ENCODE data around the gene TRMT1. TPM values are rescaled to one million over a fixed set of nuclear protein-coding genes. Genes with fewer than 3 reads are reported as not detected.
A peak's percentile ranks its signal among the peaks of the same experiment; 100 is the strongest.

The TRMT1 gene
- total RNA-seq, 1 experiment from 2014 or later, result 59.0 TPM

- no peak overlapping the region for H3K4me3 ChIP-seq
- H3K27ac ChIP-seq, result no peak overlapping the region
- H3K4me1 ChIP-seq, result peaks cover 4% of the 10 kb centered on the region
- peaks cover 38% of the 10 kb centered on the region for H3K36me3 ChIP-seq
- DNase-seq, result no peak
- H3K27me3 ChIP-seq, result no peaks in the 10 kb centered on the region
- H3K9me3 ChIP-seq (replicated peaks), result no peaks in the 10 kb centered on the region
Observed at GRCh38 chr19:13122275-13122878, 5.8 kb upstream of the TRMT1 start.

GRCh38 chr19:13121551-13122274 lies 5.2 kb upstream of the TRMT1 start:
- Histone ChIP-seq H3K27ac (no peak overlapping the region), H3K36me3 (peaks cover 35% of the 10 kb centered on the region), H3K27me3 (no peaks in the 10 kb centered on the region), H3K9me3 (replicated peaks) (no peaks in the 10 kb centered on the region), H3K4me1 (0 out of 2 replicates have a peak, but pooled peaks cover 3% of the 10 kb centered on the region), H3K4me3 (no peak overlapping the region)
- DNase-seq, result no peak

- Histone ChIP-seq H3K27ac (no peak overlapping the region), H3K27me3 (no peaks in the 10 kb centered on the region), H3K36me3 (peaks cover 28% of the 10 kb centered on the region), H3K9me3 (replicated peaks) (no peaks in the 10 kb centered on the region), H3K4me3 (no peak overlapping the region), H3K4me1 (no peaks in the 10 kb centered on the region)
- DNase-seq, result no peak
Observed at GRCh38 chr19:13120817-13121216, 4.3 kb upstream of the TRMT1 start.

- DNase-seq, result no peak
- no peak overlapping the region for H3K4me3 ChIP-seq
- no peaks in the 10 kb centered on the region for H3K27me3 ChIP-seq
- peaks cover 27% of the 10 kb centered on the region for H3K36me3 ChIP-seq
- H3K27ac ChIP-seq, result no peak overlapping the region
- H3K4me1 ChIP-seq, result no peaks in the 10 kb centered on the region; the same call in 1 of the 2 replicates
- no peaks in the 10 kb centered on the region for H3K9me3 ChIP-seq (replicated peaks)
Observed at GRCh38 chr19:13120031-13120430, 3.5 kb upstream of the TRMT1 start.

GRCh38 chr19:13119627-13120026 lies 3.1 kb upstream of the TRMT1 start:
- Histone ChIP-seq H3K4me1 (no peaks in the 10 kb centered on the region; the same call in 1 of the 2 replicates), H3K9me3 (replicated peaks) (no peaks in the 10 kb centered on the region), H3K27me3 (no peaks in the 10 kb centered on the region), H3K27ac (no peak overlapping the region), H3K4me3 (no peak overlapping the region), H3K36me3 (peaks cover 27% of the 10 kb centered on the region)
- DNase-seq, result no peak

- H3K27ac ChIP-seq, result peak overlapping the region; percentile 67; the same call in 1 of the 2 replicates
- peak; percentile 81 to 88 for DNase-seq
- no peaks in the 10 kb centered on the region for H3K9me3 ChIP-seq (replicated peaks)
- H3K4me1 ChIP-seq, result no peaks in the 10 kb centered on the region; the same call in 1 of the 2 replicates
- peak overlapping the region; percentile 98 for H3K4me3 ChIP-seq
- peaks cover 28% of the 10 kb centered on the region for H3K36me3 ChIP-seq
- no peaks in the 10 kb centered on the region for H3K27me3 ChIP-seq
Observed at GRCh38 chr19:13118424-13119193, 2.1 kb upstream of the TRMT1 start.

- Histone ChIP-seq H3K36me3 (peaks cover 30% of the 10 kb centered on the region), H3K4me1 (no peaks in the 10 kb centered on the region; the same call in 1 of the 2 replicates), H3K27me3 (no peaks in the 10 kb centered on the region), H3K9me3 (replicated peaks) (no peaks in the 10 kb centered on the region), H3K4me3 (peak within 1 kb of the TSS; percentile 98), H3K27ac (peak within 1 kb of the TSS; percentile 67; the same call in 1 of the 2 replicates)
- peak; percentile 96 to 98 for DNase-seq
Observed at GRCh38 chr19:13117772-13118423, 1.4 kb upstream of the TRMT1 start, which contains the start of gene NACC1. Gene NACC1, plus strand, starts transcription at chr19:13118264. Its CDS starts 16,944 bp downstream, at chr19:13135208.

GRCh38 chr19:13117176-13117771 lies 734 bp upstream of the TRMT1 start:
- Histone ChIP-seq H3K36me3 (peaks cover 30% of the 10 kb centered on the region), H3K27me3 (no peaks in the 10 kb centered on the region), H3K4me3 (peak overlapping the region; percentile 83), H3K9me3 (replicated peaks) (no peaks in the 10 kb centered on the region), H3K4me1 (no peaks in the 10 kb centered on the region; the same call in 1 of the 2 replicates), H3K27ac (peak overlapping the region; percentile 95; the same call in 1 of the 2 replicates)
- peak in 1 of 2 experiments; percentile 38 for DNase-seq

- H3K4me3 ChIP-seq, result peak overlapping the region; percentile 83
- H3K27ac ChIP-seq, result peak overlapping the region; percentile 95
- H3K27me3 ChIP-seq, result no peaks in the 10 kb centered on the region
- H3K4me1 ChIP-seq, result no peaks in the 10 kb centered on the region; the same call in 1 of the 2 replicates
- no peaks in the 10 kb centered on the region for H3K9me3 ChIP-seq (replicated peaks)
- H3K36me3 ChIP-seq, result peaks cover 29% of the 10 kb centered on the region
- DNase-seq, result no peak
Observed at GRCh38 chr19:13115936-13116281, 631 bp downstream of the TRMT1 start.

- no peak overlapping the region for H3K4me3 ChIP-seq
- H3K36me3 ChIP-seq, result peaks cover 48% of the 10 kb centered on the region
- no peak for DNase-seq
- H3K9me3 ChIP-seq (replicated peaks), result no peaks in the 10 kb centered on the region
- H3K4me1 ChIP-seq, result no peaks in the 10 kb centered on the region; the same call in 1 of the 2 replicates
- H3K27me3 ChIP-seq, result no peaks in the 10 kb centered on the region
- no peak overlapping the region for H3K27ac ChIP-seq
Observed at GRCh38 chr19:13112555-13112954, 4.0 kb downstream of the TRMT1 start.

- H3K27me3 ChIP-seq, result no peaks in the 10 kb centered on the region
- H3K4me3 ChIP-seq, result no peak overlapping the region
- H3K4me1 ChIP-seq, result no peaks in the 10 kb centered on the region
- peaks cover 55% of the 10 kb centered on the region for H3K36me3 ChIP-seq
- H3K9me3 ChIP-seq (replicated peaks), result no peaks in the 10 kb centered on the region
- no peak for DNase-seq
- H3K27ac ChIP-seq, result no peak overlapping the region
Observed at GRCh38 chr19:13110099-13110610, 6.4 kb downstream of the TRMT1 start.

GRCh38 chr19:13109361-13110098 lies 7.0 kb downstream of the TRMT1 start:
- Histone ChIP-seq H3K27ac (no peak overlapping the region), H3K27me3 (no peaks in the 10 kb centered on the region), H3K9me3 (replicated peaks) (no peaks in the 10 kb centered on the region), H3K4me1 (no peaks in the 10 kb centered on the region), H3K4me3 (no peak overlapping the region), H3K36me3 (peaks cover 50% of the 10 kb centered on the region)
- DNase-seq, result no peak

- no peak for DNase-seq
- Histone ChIP-seq H3K36me3 (peaks cover 25% of the 10 kb centered on the region), H3K27ac (no peak overlapping the region), H3K27me3 (no peaks in the 10 kb centered on the region), H3K4me1 (no peaks in the 10 kb centered on the region), H3K4me3 (no peak overlapping the region), H3K9me3 (replicated peaks) (no peaks in the 10 kb centered on the region)
Observed at GRCh38 chr19:13104848-13105711, 11.5 kb downstream of the TRMT1 start.

Data from SJCRH30 (cell line).